ENCODE measurements around the gene GNS.
A peak's percentile ranks its signal among the peaks of the same experiment; 100 is the strongest.
"Not testable (repeated sequence)": the region's sequence is repeated elsewhere in the genome, so short reads cannot be mapped to it uniquely, and the experiment has no call there.

The GNS gene

DNA sequence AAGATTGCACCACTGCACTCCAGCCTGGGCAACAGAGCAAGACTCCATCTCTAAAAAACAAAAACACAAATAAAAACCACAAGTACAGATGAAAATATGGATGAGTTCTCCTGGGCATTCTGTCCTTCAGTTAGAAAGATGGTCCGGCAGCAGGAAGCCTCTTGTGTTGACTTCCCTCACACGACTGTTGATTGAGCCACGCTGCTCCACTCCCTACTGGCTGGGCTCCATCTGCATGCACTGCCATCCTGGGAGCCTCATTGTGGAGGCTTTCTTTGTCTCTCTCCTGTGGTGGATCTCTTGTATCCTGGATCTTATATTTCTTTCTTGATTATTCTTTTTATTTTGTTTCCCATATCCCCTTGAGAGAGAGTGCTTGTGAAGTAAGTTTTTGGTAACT, 34.4 kb upstream of the GNS start:
- FAIRE-seq (no peak), DNase-seq (ENCODE audit: insufficient read length) (no peak)
- TF ChIP-seq POLR2AphosphoS5 (IDR thresholded peaks at IDR 0.05; ENCODE audit: low read depth, low read length) = no peak
- no peak for TF ChIP-seq POLR2A (IDR thresholded peaks at IDR 0.05; ENCODE audit: low read depth, low read length)
- no peak for TF ChIP-seq TAF1 (IDR thresholded peaks at IDR 0.05; ENCODE audit: borderline replicate concordance, low read depth, low read length)

DNA sequence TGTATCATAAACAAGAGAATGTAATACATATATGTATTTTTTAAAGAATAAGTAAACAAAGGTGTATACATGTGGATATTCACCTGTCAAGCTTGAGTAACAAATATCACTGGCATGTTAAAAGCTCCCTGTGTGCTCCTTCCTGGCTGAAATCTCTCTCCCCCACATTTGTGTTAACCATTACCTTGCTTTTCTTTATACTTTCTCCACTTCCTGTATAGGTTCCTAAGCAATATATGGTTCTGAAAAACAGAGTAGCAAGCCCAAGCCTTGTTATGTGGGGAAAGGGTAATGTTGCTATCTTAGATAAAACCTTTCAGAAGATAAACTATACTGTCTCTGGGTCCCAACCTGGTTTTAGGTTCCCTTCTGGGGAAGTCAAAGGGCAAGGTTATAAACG, 32.9 kb upstream of the GNS start:
- TF ChIP-seq POLR2AphosphoS5 (IDR thresholded peaks at IDR 0.05; ENCODE audit: low read depth, low read length) = no peak
- TF ChIP-seq TAF1 (IDR thresholded peaks at IDR 0.05; ENCODE audit: borderline replicate concordance, low read depth, low read length) = no peak
- no peak for TF ChIP-seq POLR2A (IDR thresholded peaks at IDR 0.05; ENCODE audit: low read depth, low read length)

DNA sequence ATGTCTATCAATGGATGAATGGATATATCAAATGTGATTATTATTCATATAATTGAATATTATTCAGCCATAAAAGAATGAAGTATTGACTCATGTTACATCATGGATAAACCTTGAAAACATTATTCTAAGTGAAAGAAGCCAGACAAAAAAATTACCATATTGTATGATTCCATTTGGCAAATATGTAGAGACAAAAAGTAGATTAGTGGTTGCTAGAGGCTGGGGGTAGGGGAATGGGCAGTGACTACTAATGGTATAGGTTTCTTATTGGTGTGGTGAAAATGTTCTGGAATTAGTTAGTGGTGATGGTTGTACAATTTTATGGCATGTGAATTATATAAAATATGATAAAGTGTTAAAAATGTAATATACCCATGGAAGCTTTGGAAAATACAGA, 31.8 kb upstream of the GNS start:
- no peak for DNase-seq (ENCODE audit: insufficient read length)
- TF ChIP-seq POLR2A (IDR thresholded peaks at IDR 0.05; ENCODE audit: low read depth, low read length) = no peak
- no peak for TF ChIP-seq POLR2AphosphoS5 (IDR thresholded peaks at IDR 0.05; ENCODE audit: low read depth, low read length)
- no peak for TF ChIP-seq TAF1 (IDR thresholded peaks at IDR 0.05; ENCODE audit: borderline replicate concordance, low read depth, low read length)
- FAIRE-seq = no peak

More for the DNA sequence above, 32.9 kb upstream of the GNS start:
- DNase-seq (ENCODE audit: insufficient read length) (no peak), FAIRE-seq (no peak)

DNA sequence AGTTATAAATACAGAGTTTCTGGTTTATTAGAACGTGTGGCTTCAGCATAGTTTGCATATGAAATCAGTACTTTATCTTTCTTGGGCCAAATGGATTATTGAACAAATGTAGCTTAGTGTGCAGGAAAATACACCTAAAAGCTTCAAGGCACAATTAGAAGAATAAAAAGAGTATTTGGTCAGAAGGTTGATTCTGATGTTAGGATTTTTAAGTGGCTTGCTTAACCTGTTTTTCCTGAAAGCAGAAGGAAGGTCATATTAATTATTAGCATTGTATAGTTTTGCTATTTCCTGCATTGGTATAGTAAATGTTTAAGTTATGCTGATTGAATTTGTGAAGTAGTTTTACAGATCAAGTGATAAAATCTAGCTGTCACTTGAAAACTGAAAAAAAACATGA, 31.0 kb upstream of the GNS start:
- DNase-seq (ENCODE audit: insufficient read length) (no peak), FAIRE-seq (no peak)
- no peak for TF ChIP-seq POLR2AphosphoS5 (IDR thresholded peaks at IDR 0.05; ENCODE audit: low read depth, low read length)
- no peak for TF ChIP-seq TAF1 (IDR thresholded peaks at IDR 0.05; ENCODE audit: borderline replicate concordance, low read depth, low read length)
- TF ChIP-seq POLR2A (IDR thresholded peaks at IDR 0.05; ENCODE audit: low read depth, low read length) = no peak

DNA sequence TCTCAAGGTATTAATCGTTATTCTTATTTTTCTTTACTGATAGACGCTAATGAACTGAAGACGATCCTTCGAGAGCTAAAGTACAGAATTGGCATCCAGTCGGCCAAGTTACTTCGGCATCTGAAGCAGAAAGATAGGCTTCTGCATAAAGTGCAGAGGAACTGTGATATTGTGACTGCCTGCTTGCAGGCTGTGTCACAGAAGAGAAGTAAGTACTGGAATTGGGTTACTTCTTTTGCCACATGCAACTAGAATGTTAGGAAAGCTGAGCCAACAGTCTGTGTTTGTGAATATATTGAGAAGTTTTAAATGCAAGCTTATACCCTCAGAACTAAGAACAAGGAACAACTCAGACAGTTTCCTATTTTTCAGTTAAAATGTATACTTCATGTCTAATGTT, 26.6 kb upstream of the GNS start:
- FAIRE-seq (no peak), DNase-seq (ENCODE audit: insufficient read length) (no peak)
- TF ChIP-seq TAF1 (IDR thresholded peaks at IDR 0.05; ENCODE audit: borderline replicate concordance, low read depth, low read length) = no peak
- TF ChIP-seq POLR2AphosphoS5 (IDR thresholded peaks at IDR 0.05; ENCODE audit: low read depth, low read length) = no peak
- TF ChIP-seq POLR2A (IDR thresholded peaks at IDR 0.05; ENCODE audit: low read depth, low read length) = no peak

DNA sequence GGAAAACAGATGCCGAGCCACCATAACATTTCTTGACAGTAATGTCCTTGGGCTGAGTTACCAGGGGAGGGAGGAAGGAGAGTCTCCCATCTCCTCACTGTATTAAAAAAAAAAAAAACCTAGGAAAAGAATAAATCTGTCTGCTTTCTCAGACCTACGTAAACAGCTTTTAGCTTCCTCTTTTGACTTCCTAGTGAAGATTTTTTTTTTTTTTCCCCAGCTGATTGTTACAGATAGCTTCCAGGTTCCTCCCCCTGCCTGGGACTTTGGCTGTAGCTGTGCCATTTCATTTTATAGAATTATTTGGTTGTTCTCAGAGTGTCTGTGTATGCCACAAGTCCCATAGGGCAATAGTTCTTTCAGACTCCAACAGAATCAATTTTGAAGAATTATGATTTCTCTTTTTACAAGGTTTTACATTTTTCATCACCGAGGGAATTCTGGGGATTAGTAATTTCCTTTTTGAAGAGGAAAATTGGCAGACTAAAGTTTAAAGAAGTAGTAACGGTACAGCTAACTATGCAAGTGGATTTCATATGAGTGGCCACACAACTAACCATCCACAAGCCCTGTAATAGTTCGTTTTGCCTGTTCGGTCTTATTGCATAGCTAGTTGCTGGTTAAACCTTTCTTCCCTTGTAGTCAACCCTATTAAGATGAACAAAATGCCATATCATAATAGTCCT, 23.1 kb upstream of the GNS start:
- no peak for TF ChIP-seq POLR2AphosphoS5 (IDR thresholded peaks at IDR 0.05; ENCODE audit: low read depth, low read length)
- no peak for TF ChIP-seq TAF1 (IDR thresholded peaks at IDR 0.05; ENCODE audit: borderline replicate concordance, low read depth, low read length)
- TF ChIP-seq POLR2A (IDR thresholded peaks at IDR 0.05; ENCODE audit: low read depth, low read length) = no peak
- DNase-seq (ENCODE audit: insufficient read length) (no peak), FAIRE-seq (no peak)

DNA sequence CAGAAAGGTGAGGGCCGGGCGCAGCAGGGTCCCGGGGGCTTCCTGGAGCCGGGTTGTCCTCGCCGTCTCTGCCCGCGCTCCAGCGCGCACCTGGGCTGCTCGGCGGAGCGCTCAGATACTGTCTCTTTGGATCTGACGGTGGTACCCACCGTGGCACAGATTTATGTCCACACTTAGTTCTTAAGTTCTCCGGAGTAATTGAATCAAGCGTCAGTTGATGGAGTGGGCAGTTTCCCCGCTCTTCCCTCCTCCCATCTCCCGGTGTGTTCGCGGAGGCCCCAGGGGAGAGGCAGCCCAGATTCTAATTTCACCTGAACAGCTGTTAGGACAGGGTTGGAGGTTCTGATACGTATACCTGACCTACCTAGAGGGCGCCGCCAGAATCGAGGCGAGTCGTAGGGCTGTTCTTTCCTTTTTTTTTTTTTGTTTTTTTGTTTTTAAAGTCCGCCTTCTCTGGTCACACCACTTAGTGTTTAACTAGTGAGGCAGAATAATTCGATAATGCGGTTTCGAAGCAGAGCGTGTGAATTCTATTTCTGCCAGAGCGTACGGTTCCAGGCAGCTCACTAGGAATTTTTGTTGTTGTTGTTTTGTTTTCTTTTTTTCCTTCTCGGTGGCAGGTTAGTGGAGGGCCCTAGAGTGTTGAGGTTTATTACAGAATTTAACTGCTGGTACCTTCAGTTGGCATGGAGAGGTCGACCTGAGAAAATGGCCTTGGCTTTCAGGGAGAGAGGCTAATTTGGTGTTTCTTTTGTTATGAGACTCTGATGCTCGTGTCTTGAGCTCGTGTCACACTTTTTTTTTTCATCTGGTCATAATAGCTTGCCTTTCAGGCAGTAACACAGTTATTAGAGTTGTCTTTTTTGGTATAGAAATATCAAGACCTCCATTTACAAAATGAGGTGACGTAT, 22.3 kb upstream of the GNS start:
- no peak for FAIRE-seq
- DNase-seq (ENCODE audit: insufficient read length) = no peak
- TF ChIP-seq TAF1 (IDR thresholded peaks at IDR 0.05; ENCODE audit: borderline replicate concordance, low read depth, low read length) (no peak), POLR2AphosphoS5 (IDR thresholded peaks at IDR 0.05; ENCODE audit: low read depth, low read length) (no peak), POLR2A (IDR thresholded peaks at IDR 0.05; ENCODE audit: low read depth, low read length) (no peak)

DNA sequence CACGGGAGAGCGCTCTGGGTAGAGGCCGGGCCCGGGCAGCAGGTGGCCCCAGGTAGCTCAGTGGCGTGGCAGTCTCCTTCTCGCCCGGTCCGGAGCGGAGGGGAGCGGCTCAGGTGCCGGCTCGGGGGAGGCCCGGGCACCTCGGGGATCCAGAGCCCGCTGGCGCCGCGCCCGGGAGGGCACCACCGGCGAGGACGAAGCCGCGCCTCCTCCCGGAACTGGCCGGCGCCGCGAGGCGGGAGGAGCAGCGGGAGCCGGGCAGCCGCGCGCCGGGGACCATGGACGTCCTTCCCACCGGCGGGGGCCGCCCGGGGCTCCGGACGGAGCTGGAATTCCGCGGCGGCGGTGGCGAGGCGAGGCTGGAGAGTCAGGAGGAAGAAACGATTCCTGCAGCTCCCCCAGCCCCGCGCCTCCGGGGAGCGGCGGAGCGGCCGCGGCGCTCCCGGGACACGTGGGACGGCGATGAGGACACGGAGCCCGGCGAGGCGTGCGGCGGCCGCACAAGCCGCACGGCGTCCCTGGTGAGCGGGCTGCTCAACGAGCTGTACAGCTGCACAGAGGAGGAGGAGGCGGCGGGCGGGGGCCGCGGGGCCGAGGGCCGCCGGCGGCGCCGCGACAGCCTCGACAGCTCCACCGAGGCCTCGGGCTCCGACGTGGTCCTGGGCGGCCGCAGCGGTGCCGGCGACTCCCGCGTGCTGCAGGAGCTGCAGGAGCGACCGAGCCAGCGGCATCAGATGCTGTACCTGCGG, 21.5 kb upstream of the GNS start:
- FAIRE-seq (no peak), DNase-seq (ENCODE audit: insufficient read length) (peak; percentile 36)
- TF ChIP-seq POLR2AphosphoS5 (IDR thresholded peaks at IDR 0.05; ENCODE audit: low read depth, low read length) = no peak
- no peak for TF ChIP-seq TAF1 (IDR thresholded peaks at IDR 0.05; ENCODE audit: borderline replicate concordance, low read depth, low read length)
- TF ChIP-seq POLR2A (IDR thresholded peaks at IDR 0.05; ENCODE audit: low read depth, low read length) = no peak

DNA sequence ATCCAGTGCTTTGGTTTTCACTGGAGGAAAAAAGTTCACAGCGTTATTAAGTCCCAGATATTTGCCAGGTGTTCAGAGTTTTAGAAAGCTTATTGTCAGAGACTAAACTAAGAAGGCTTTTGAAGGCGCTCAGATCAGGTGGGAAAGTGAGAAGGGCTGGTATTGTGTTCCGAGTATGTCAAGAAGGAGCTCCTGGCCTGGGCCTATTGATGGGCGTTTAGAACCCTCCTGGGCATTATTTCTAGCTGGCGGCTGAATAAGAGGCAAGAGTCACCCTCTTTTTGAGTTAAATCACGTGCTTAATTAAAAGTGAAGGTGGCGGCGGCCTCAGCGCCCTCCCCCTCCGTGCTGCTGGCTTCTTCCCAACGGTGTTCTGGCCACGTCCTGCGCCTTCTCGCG, 20.9 kb upstream of the GNS start:
- TF ChIP-seq POLR2A (IDR thresholded peaks at IDR 0.05; ENCODE audit: low read depth, low read length) = no peak
- TF ChIP-seq TAF1 (IDR thresholded peaks at IDR 0.05; ENCODE audit: borderline replicate concordance, low read depth, low read length) = no peak
- TF ChIP-seq POLR2AphosphoS5 (IDR thresholded peaks at IDR 0.05; ENCODE audit: low read depth, low read length) = no peak
- FAIRE-seq = no peak
- no peak for DNase-seq (ENCODE audit: insufficient read length)

DNA sequence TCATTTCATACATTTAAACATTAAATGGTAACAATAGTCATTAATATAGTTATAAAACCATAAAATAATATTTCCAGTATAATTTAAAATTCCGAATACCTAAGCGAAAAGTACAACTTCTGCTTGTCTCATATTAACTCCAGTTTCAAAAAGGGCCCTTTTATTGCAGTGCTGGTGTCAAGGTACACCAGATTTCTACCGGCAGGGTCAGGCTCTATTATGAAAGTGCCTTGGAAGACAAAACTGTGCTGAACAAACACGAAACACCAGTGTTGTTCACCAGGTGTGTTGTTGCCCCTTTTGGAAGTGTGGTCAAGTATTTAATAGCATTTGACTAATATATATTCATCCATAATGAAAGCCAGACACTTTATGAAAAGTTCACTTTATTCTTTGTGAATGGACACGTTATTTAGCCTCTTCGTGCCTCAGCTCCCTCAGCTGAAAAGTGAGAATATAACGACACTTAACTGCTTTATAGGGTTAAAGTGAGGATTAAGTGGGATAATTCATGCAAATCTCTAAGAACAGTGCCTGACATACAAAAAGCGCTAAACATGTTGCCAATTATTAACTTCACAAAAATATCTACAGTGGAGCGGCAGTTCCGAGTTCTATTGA, 20.3 kb upstream of the GNS start:
- FAIRE-seq = no peak
- no peak for DNase-seq (ENCODE audit: insufficient read length)
- TF ChIP-seq TAF1 (IDR thresholded peaks at IDR 0.05; ENCODE audit: borderline replicate concordance, low read depth, low read length) (no peak), POLR2A (IDR thresholded peaks at IDR 0.05; ENCODE audit: low read depth, low read length) (no peak), POLR2AphosphoS5 (IDR thresholded peaks at IDR 0.05; ENCODE audit: low read depth, low read length) (no peak)

DNA sequence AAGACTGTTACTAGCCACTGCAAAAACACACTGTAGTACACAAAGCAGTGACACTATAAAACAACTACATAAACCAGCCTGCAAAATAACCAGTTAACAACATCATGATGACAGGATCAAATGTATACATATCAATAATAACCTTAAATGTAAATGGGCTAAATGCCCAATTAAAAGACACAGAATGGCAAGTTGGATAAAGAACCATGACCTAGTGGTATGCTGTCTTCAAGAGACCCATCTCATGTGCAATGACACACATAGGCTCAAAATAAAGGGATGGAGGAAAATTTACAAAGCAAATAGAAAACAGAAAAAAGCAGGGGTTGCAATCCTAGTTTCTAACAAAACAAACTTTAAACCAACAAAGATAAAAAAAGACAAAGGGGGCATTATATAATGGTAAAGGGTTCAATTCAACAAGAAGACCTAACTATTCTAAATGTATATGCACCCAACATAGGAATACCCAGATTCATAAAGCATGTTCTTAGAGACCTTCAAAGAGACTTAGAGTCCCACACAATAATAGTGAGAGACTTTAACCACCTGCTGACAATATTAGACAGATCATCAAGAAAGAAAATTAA, 16.0 kb upstream of the GNS start:
- DNase-seq (ENCODE audit: insufficient read length); FAIRE-seq: not testable (repeated sequence)

Data from GM12892 (cell line).